GM23338 (cell line): ENCODE measurements around the gene LSM14B. TPM values are rescaled to one million over a fixed set of nuclear protein-coding genes. Genes with fewer than 3 reads are reported as not detected.

Experiments
- ATAC-seq: fragments of 200-7000 bp; cut with Tn5 transposase; 3 replicates; pipeline ENCODE4 v1.9.1; 2020
- DNase-seq: peaks from one replicate; pipeline ENCODE4 v3.0.0-alpha.2; 2015; ENCODE audit warnings: low spot score
- H2AFZ ChIP-seq: fragments of 200-600 bp; sonication (generic); 2 replicates; pipeline ENCODE4 v1.8.0; 2016; ENCODE audit warnings: antibody characterized with exemption, mild to moderate bottlenecking, moderate library complexity
- H3F3A ChIP-seq: fragments of 200-600 bp; sonication (generic); replicated peaks from 2 replicates; pipeline ENCODE4 v1.8.0; 2017; ENCODE audit warnings: antibody characterized with exemption, mixed run types, low read depth
- H3K27ac ChIP-seq: fragments of 200-600 bp; sonication (generic); 2 replicates; pipeline ENCODE4 v1.6.1; 2016; ENCODE audit warnings: low read depth
- H3K27me3 ChIP-seq: fragments of 200-600 bp; sonication (generic); 2 replicates; pipeline ENCODE4 v1.8.0; 2016; ENCODE audit warnings: mild to moderate bottlenecking, mixed run types, moderate library complexity; ENCODE audit not compliant: insufficient read depth
- H3K36me3 ChIP-seq: fragments of 200-600 bp; sonication (generic); 2 replicates; pipeline ENCODE4 v1.8.0; 2016; ENCODE audit warnings: mild to moderate bottlenecking; ENCODE audit not compliant: insufficient read depth
- H3K4me1 ChIP-seq: fragments of 200-600 bp; sonication (generic); 2 replicates; pipeline ENCODE4 v1.8.0; 2016; ENCODE audit warnings: mild to moderate bottlenecking, moderate library complexity; ENCODE audit not compliant: insufficient read depth
- H3K4me2 ChIP-seq: fragments of 200-600 bp; sonication (generic); 2 replicates; pipeline ENCODE4 v1.7.1; 2017; ENCODE audit warnings: mixed run types
- H3K4me3 ChIP-seq: fragments of 200-600 bp; sonication (generic); 2 replicates; pipeline ENCODE4 v1.6.1; 2016; ENCODE audit warnings: mixed run types
- H3K79me2 ChIP-seq: fragments of 200-600 bp; sonication (generic); replicated peaks from 2 replicates; pipeline ENCODE4 v1.8.0; 2017; ENCODE audit warnings: mild to moderate bottlenecking; ENCODE audit not compliant: insufficient read depth
- H3K9me2 ChIP-seq: fragments of 200-600 bp; sonication (generic); 2 replicates; pipeline ENCODE4 v1.8.0; 2017; ENCODE audit not compliant: insufficient read depth
- H4K20me1 ChIP-seq: fragments of 200-600 bp; sonication (generic); replicated peaks from 2 replicates; pipeline ENCODE4 v1.8.0; 2017; ENCODE audit warnings: mild to moderate bottlenecking; ENCODE audit not compliant: insufficient read depth
- H3K27ac Mint-ChIP-seq: 2 replicates; pipeline ENCODE4 v1.8.0; 2020; ENCODE audit warnings: inconsistent platforms, mild to moderate bottlenecking, moderate library complexity, mixed read lengths
- H3K27me3 Mint-ChIP-seq: 3 replicates; pipeline ENCODE4 v1.8.0; 2022; ENCODE audit warnings: low read depth, mild to moderate bottlenecking, moderate library complexity, mixed read lengths, inconsistent platforms; ENCODE audit not compliant: insufficient read depth, poor library complexity
- H3K36me3 Mint-ChIP-seq: 3 replicates; pipeline ENCODE4 v1.8.0; 2021; ENCODE audit warnings: low read depth, mild to moderate bottlenecking, inconsistent platforms, moderate library complexity, mixed read lengths
- H3K4me1 Mint-ChIP-seq: 3 replicates; pipeline ENCODE4 v1.8.0; 2020; ENCODE audit warnings: mild to moderate bottlenecking, inconsistent platforms, mixed read lengths
- H3K4me3 Mint-ChIP-seq: 3 replicates; pipeline ENCODE4 v1.8.0; 2021; ENCODE audit warnings: moderate library complexity, mild to moderate bottlenecking, inconsistent platforms, mixed read lengths
- H3K9me3 Mint-ChIP-seq: 3 replicates; pipeline ENCODE4 v1.8.0; 2020; ENCODE audit warnings: moderate library complexity, mild to moderate bottlenecking, inconsistent platforms, mixed read lengths
- JUNB ChIP-seq: IDR thresholded peaks from one replicate; pipeline ENCODE4 v1.6.1; 2016; ENCODE audit warnings: antibody characterized with exemption; ENCODE audit not compliant: unreplicated experiment
- POLR2AphosphoS5 ChIP-seq: IDR thresholded peaks from 2 replicates; pipeline ENCODE4 v1.6.1; 2016; ENCODE audit warnings: antibody characterized with exemption, low read depth
- STAT1 ChIP-seq: IDR thresholded peaks from one replicate; pipeline ENCODE4 v1.6.1; 2016; ENCODE audit warnings: antibody characterized with exemption; ENCODE audit not compliant: unreplicated experiment
- polyA plus RNA-seq: library from polyadenylated mRNA; unstranded; fragments of >200 nt; fragmentation: Nextera tagmentation; extraction: Ambion mirVana; gene quantifications from 2 replicates; pipeline ENCODE4 v1.2.1, GENCODE V29; 2016
- total RNA-seq: library from RNA; depleted of rRNA; stranded (reverse); fragments of >200 nt; shearing (Covaris generic); gene quantifications from 2 replicates; pipeline ENCODE4 v1.2.3, GENCODE V29; 2014
- TF ChIP-seq, protein P1 (sequence below), 2 experiments: fragments of 200-600 bp in 1 of 2; sonication (generic) in 1 of 2; conservative IDR thresholded peaks; 2 replicates each; pipeline versions ENCODE4 v1.5.1 to v1.6.1; 2016 to 2017; ENCODE audit warnings: antibody characterized with exemption in 2 of 2, low read depth in 2 of 2, mild to moderate bottlenecking in 2 of 2, moderate library complexity in 1 of 2
- TF ChIP-seq, protein P2 (sequence below): fragments of 250-450 bp; sonication (Bioruptor Pico); IDR thresholded peaks from 2 replicates; pipeline ENCODE4 v1.5.0; 2020; ENCODE audit warnings: mild to moderate bottlenecking, moderate library complexity

LSM14B gene
- total and polyA plus RNA-seq, 2 experiments from 2014 or later = 9.6 to 55.7 TPM

GRCh38 chr20:62101078-62101477 is 21.2 kb upstream of the LSM14B start:
- Mint-ChIP-seq H3K36me3 (no peaks in the 10 kb centered on the region; the same call in 2 of the 3 replicates), H3K4me3 (no peak overlapping the region), H3K27me3 (peaks cover 17% of the 10 kb centered on the region), H3K27ac (no peak overlapping the region), H3K9me3 (peaks cover 5% of the 10 kb centered on the region), H3K4me1 (peaks cover 8% of the 10 kb centered on the region)
- H3K36me3 ChIP-seq = no peaks in the 10 kb centered on the region
- H3K27me3 ChIP-seq = no peaks in the 10 kb centered on the region
- ATAC-seq (no peak), DNase-seq (no peak)
- TF ChIP-seq, protein P1, sequence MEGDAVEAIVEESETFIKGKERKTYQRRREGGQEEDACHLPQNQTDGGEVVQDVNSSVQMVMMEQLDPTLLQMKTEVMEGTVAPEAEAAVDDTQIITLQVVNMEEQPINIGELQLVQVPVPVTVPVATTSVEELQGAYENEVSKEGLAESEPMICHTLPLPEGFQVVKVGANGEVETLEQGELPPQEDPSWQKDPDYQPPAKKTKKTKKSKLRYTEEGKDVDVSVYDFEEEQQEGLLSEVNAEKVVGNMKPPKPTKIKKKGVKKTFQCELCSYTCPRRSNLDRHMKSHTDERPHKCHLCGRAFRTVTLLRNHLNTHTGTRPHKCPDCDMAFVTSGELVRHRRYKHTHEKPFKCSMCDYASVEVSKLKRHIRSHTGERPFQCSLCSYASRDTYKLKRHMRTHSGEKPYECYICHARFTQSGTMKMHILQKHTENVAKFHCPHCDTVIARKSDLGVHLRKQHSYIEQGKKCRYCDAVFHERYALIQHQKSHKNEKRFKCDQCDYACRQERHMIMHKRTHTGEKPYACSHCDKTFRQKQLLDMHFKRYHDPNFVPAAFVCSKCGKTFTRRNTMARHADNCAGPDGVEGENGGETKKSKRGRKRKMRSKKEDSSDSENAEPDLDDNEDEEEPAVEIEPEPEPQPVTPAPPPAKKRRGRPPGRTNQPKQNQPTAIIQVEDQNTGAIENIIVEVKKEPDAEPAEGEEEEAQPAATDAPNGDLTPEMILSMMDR (conservative IDR thresholded peaks at IDR 0.05; ENCODE audit: low read depth in 2 of 2) = no peak
- no peak for TF ChIP-seq STAT1
- TF ChIP-seq JUNB = no peak
- no peak for TF ChIP-seq POLR2AphosphoS5
- TF ChIP-seq, protein P2, sequence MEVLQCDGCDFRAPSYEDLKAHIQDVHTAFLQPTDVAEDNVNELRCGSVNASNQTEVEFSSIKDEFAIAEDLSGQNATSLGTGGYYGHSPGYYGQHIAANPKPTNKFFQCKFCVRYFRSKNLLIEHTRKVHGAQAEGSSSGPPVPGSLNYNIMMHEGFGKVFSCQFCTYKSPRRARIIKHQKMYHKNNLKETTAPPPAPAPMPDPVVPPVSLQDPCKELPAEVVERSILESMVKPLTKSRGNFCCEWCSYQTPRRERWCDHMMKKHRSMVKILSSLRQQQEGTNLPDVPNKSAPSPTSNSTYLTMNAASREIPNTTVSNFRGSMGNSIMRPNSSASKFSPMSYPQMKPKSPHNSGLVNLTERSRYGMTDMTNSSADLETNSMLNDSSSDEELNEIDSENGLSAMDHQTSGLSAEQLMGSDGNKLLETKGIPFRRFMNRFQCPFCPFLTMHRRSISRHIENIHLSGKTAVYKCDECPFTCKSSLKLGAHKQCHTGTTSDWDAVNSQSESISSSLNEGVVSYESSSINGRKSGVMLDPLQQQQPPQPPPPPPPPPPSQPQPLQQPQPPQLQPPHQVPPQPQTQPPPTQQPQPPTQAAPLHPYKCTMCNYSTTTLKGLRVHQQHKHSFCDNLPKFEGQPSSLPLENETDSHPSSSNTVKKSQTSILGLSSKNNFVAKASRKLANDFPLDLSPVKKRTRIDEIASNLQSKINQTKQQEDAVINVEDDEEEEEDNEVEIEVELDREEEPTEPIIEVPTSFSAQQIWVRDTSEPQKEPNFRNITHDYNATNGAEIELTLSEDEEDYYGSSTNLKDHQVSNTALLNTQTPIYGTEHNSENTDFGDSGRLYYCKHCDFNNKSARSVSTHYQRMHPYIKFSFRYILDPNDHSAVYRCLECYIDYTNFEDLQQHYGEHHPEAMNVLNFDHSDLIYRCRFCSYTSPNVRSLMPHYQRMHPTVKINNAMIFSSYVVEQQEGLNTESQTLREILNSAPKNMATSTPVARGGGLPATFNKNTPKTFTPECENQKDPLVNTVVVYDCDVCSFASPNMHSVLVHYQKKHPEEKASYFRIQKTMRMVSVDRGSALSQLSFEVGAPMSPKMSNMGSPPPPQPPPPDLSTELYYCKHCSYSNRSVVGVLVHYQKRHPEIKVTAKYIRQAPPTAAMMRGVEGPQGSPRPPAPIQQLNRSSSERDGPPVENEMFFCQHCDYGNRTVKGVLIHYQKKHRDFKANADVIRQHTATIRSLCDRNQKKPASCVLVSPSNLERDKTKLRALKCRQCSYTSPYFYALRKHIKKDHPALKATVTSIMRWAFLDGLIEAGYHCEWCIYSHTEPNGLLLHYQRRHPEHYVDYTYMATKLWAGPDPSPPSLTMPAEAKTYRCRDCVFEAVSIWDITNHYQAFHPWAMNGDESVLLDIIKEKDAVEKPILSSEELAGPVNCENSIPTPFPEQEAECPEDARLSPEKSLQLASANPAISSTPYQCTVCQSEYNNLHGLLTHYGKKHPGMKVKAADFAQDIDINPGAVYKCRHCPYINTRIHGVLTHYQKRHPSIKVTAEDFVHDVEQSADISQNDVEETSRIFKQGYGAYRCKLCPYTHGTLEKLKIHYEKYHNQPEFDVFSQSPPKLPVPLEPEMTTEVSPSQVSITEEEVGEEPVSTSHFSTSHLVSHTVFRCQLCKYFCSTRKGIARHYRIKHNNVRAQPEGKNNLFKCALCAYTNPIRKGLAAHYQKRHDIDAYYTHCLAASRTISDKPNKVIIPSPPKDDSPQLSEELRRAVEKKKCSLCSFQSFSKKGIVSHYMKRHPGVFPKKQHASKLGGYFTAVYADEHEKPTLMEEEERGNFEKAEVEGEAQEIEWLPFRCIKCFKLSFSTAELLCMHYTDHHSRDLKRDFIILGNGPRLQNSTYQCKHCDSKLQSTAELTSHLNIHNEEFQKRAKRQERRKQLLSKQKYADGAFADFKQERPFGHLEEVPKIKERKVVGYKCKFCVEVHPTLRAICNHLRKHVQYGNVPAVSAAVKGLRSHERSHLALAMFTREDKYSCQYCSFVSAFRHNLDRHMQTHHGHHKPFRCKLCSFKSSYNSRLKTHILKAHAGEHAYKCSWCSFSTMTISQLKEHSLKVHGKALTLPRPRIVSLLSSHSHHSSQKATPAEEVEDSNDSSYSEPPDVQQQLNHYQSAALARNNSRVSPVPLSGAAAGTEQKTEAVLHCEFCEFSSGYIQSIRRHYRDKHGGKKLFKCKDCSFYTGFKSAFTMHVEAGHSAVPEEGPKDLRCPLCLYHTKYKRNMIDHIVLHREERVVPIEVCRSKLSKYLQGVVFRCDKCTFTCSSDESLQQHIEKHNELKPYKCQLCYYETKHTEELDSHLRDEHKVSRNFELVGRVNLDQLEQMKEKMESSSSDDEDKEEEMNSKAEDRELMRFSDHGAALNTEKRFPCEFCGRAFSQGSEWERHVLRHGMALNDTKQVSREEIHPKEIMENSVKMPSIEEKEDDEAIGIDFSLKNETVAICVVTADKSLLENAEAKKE (CRISPR knock-in tag) = no peak
- H4K20me1 ChIP-seq = no peaks in the 10 kb centered on the region
- no peaks in the 10 kb centered on the region for H3F3A ChIP-seq
- no peak overlapping the region for H3K4me3 ChIP-seq
- no peaks in the 10 kb centered on the region for H3K79me2 ChIP-seq
- no peak overlapping the region for H3K27ac ChIP-seq
- no peaks in the 10 kb centered on the region for H3K4me1 ChIP-seq
- H3K9me2 ChIP-seq = no peaks in the 10 kb centered on the region
- H3K4me2 ChIP-seq = no peak overlapping the region
- no peak overlapping the region for H2AFZ ChIP-seq
